Right lobe of liver (tissue), 6 donors: ENCODE data around the gene PPM1N. TPM values are rescaled to one million over a fixed set of nuclear protein-coding genes. Genes with fewer than 3 reads are reported as not detected.

Experiments
- ATAC-seq, 4 donors: fragments of 200-7000 bp; cut with Tn5 transposase; one replicate each; pipeline ENCODE4 v1.9.1; 2020; ENCODE audit warnings: mild to moderate bottlenecking in 4 of 4, moderate library complexity in 4 of 4
- DNase-seq, 3 donors: peaks; one replicate each; pipeline ENCODE4 v3.0.0-alpha.2; 2020
- H3K27ac ChIP-seq, 3 donors: fragments of 200-600 bp; one replicate each; pipeline ENCODE4 v1.8.0; 2022
- H3K27me3 ChIP-seq, 2 donors: fragments of 200-600 bp; one replicate each; pipeline ENCODE4 v1.8.0; 2022
- H3K36me3 ChIP-seq, 4 donors: fragments of 200-600 bp; sonication (generic) in 1 of 4; one replicate each; pipeline versions ENCODE4 v1.5.1 to v1.8.0; 2017 to 2022; ENCODE audit warnings: control low read depth in 1 of 4
- H3K4me1 ChIP-seq, 4 donors: fragments of 200-600 bp; sonication (generic) in 1 of 4; one replicate each; pipeline versions ENCODE4 v1.5.1 to v1.8.0; 2017 to 2022; ENCODE audit warnings: control low read depth in 1 of 4
- H3K4me3 ChIP-seq, 3 donors: fragments of 200-600 bp; one replicate each; pipeline ENCODE4 v1.8.0; 2022
- H3K9me3 ChIP-seq, 4 donors: fragments of 200-600 bp; sonication (generic) in 1 of 4; one replicate each; pipeline versions ENCODE4 v1.5.1 to v1.8.0; 2017 to 2022; ENCODE audit warnings: control low read depth in 1 of 4
- POLR2A ChIP-seq: fragments of 450-650 bp; IDR thresholded peaks from one replicate; pipeline ENCODE4 v1.6.1; 2017; ENCODE audit warnings: antibody characterized with exemption, mild to moderate bottlenecking
- WGBS: methylation state at CpG from one replicate; pipeline ENCODE4 v1.1.6; 2018; ENCODE audit warnings: low coverage, low lambda C conversion rate; ENCODE audit not compliant: insufficient coverage; ENCODE audit errors: missing lambda C conversion rate; 5-methylcytosine and 5-hydroxymethylcytosine counted together
- intact Hi-C, 2 donors: fragments of 100-400 bp; cut with DNase I; formaldehyde crosslinking; loops; one replicate each; pipeline versions ENCODE4 v1.11.2 to v1.14.1; 2022
- total RNA-seq, 6 experiments: library from RNA; depleted of rRNA in 2 of 6; stranded (reverse); fragments of >200 nt in 2 of 6; fragmentation: NEBNext Ultra II Directional in 3 of 6; extraction: Animal tissue kit (Norgen Biotek cat#: 25700) in 3 of 6; gene quantifications; one replicate each; pipeline versions ENCODE4 v1.1.0 to v1.2.4, GENCODE V29; 2016 to 2023
- TF ChIP-seq, protein P1 (sequence below), 4 donors: fragments of 200-600 bp in 3 of 4; fragments of 450-650 bp in 1 of 4; IDR thresholded peaks; one replicate each; pipeline versions ENCODE4 v1.5.1 to v1.8.0; 2016 to 2022; ENCODE audit warnings: antibody characterized with exemption in 4 of 4, mild to moderate bottlenecking in 2 of 4
- donor health status: DM: no; HTN: yes; CAD: no.
- donor health status: DM: no; HTN: no; CAD: no.
- donor health status: DM: no; HTN: no; CAD: no.
- donor health status: DM: no; HTN: yes; CAD: no.
- donor health status: DM: no; HTN: yes; CAD: no.

PPM1N gene
- total RNA-seq, 6 experiments from 2014 or later, result 0.32 to 2.0 (median 0.51) TPM; not detected in 1

DNA sequence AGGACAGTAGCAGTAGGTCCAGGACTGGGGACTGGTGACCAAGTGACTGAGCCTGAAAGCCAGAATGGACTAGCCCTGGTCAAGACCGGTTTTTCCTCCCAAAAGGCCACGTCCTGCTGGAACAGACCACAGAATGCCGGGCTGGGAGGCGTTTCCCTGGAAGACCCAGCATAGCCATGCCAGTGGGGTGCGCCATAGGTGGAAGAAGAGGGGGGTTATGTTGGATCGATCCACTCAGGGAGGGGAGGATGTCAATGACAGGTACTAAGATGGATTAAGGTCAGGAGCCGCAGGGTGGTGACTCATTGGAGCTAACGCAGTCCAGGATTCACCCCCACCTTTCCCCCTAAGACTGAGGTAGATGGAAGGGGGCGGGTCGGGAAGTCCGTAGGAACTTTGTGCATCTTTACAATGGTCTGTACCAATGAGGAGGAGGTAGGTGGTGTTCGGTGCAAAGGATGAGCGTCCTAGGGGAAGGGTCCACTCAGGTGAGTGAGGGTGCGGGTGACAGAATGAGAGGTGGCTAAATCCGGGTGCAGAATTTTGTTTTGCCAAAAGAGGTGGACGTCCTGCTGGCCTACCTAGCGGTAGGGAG lies 30.0 kb downstream of the PPM1N start:
- Histone ChIP-seq H3K9me3 (no peaks in the 10 kb centered on the region), H3K4me3 (no peak overlapping the region), H3K36me3 (peaks cover 0 to 14% (median 9%) of the 10 kb centered on the region in 4 donors), H3K4me1 (peaks cover 0 to 33% (median 0%) of the 10 kb centered on the region in 4 donors), H3K27me3 (no peaks in the 10 kb centered on the region), H3K27ac (no peak overlapping the region)
- DNase-seq (peak in 1 of 3 donors; percentile 38), ATAC-seq (peak in 2 of 4 donors; percentile 1 to 3)
- no peak for TF ChIP-seq POLR2A
- TF ChIP-seq, protein P1, sequence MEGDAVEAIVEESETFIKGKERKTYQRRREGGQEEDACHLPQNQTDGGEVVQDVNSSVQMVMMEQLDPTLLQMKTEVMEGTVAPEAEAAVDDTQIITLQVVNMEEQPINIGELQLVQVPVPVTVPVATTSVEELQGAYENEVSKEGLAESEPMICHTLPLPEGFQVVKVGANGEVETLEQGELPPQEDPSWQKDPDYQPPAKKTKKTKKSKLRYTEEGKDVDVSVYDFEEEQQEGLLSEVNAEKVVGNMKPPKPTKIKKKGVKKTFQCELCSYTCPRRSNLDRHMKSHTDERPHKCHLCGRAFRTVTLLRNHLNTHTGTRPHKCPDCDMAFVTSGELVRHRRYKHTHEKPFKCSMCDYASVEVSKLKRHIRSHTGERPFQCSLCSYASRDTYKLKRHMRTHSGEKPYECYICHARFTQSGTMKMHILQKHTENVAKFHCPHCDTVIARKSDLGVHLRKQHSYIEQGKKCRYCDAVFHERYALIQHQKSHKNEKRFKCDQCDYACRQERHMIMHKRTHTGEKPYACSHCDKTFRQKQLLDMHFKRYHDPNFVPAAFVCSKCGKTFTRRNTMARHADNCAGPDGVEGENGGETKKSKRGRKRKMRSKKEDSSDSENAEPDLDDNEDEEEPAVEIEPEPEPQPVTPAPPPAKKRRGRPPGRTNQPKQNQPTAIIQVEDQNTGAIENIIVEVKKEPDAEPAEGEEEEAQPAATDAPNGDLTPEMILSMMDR (IDR thresholded peaks at IDR 0.05), result no peak
- intact Hi-C loops, result loop anchor here (10.0 kb wide), 3 partner anchors 47 to 117 kb away; partner anchors contain the start of gene EML2 (in 1 of the 2)
- WGBS, result 51% methylated on average over 14 of the region's 17 CpGs

DNA sequence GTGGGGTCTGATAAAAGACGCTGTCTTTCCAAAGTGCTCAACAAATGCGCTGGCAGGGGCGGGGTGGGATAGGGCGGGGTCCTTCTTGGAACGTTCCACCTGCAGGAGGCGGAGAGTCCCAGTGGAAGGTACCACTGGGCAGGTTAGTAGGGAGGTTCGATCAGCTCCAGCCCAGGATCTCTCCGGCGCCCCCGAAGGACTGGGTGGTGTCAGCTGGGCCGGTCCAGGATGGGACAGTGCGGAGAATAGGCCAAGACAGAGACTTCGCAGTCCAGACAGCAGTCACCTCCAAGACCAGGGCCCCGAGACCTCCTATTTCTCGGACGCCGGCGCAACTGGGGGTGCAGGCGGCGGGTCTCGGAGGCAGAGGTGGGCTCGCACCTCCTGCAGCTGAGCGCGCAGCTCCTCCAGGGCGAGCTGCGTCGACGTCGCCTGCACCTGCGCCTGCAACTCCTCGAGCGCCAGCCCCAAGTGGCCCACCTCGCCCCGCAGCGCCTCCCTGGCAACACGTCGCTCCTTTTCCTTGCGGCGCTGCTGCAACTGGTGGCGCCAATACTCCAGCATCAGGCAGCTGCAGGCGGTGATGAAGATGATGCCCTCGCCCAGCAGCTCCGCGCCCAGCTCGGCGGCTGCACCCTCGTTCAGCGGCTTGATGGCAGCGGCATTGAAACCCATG lies 30.6 kb downstream of the PPM1N start:
- H3K4me3 ChIP-seq, result peak overlapping the region in 1 of 3 donors; percentile 31
- no peak overlapping the region for H3K27ac ChIP-seq
- 10% methylated on average over 11 of the region's 49 CpGs for WGBS
- DNase-seq, result peak in 1 of 3 donors; percentile 57
- intact Hi-C loops, result loop anchor here (10.0 kb wide), 3 partner anchors 46 to 116 kb away; partner anchors contain the start of gene EML2 (in 1 of the 2)
- H3K9me3 ChIP-seq, result no peaks in the 10 kb centered on the region
- H3K4me1 ChIP-seq, result peaks cover 0 to 29% (median 0%) of the 10 kb centered on the region in 4 donors
- peaks cover 0 to 14% (median 9%) of the 10 kb centered on the region in 4 donors for H3K36me3 ChIP-seq
- no peaks in the 10 kb centered on the region for H3K27me3 ChIP-seq
- peak; percentile 4 to 23 (median 17) for ATAC-seq
- TF ChIP-seq, protein P1 (IDR thresholded peaks at IDR 0.05), result no peak
- no peak for TF ChIP-seq POLR2A

GRCh38 chr19:45529420-45529785 lies 31.2 kb downstream of the PPM1N start:
- WGBS, result 36% methylated on average over 11 of the region's 14 CpGs
- intact Hi-C loops, result loop anchor here (10.0 kb wide), 3 partner anchors 45 to 115 kb away; partner anchors contain the start of gene EML2 (in 1 of the 2)
- no peak for ATAC-seq
- Histone ChIP-seq H3K27me3 (no peaks in the 10 kb centered on the region), H3K4me3 (no peak overlapping the region), H3K9me3 (no peaks in the 10 kb centered on the region), H3K4me1 (peaks cover 0 to 25% (median 0%) of the 10 kb centered on the region in 4 donors), H3K36me3 (peaks cover 0 to 11% (median 8%) of the 10 kb centered on the region in 4 donors), H3K27ac (no peak overlapping the region)
- TF ChIP-seq, protein P1 (IDR thresholded peaks at IDR 0.05), result no peak
- TF ChIP-seq POLR2A, result no peak
- DNase-seq, result no peak

DNA sequence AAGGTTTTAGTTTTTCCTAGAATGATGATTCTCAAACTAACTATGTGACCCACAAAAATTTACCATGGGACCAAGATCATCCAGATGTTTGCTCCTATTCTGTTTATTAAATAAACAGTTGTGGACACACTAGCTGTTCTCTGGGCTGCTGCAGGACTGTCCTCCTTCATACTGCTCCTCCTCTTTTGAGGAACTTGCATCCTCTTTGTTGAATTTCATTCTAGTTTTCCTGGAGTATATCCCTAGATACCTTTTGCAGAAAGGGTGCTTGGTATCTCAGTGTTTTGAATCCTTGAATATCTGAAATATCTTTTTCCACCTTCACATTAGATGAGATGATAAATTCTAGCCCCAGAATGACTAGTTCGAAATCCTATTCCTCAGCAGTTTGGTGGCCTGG lies 33.1 kb downstream of the PPM1N start:
- DNase-seq (no peak), ATAC-seq (no peak)
- 100% methylated on average over 1 of the region's 1 CpG for WGBS
- Histone ChIP-seq H3K9me3 (no peaks in the 10 kb centered on the region), H3K4me1 (peaks cover 0 to 10% (median 0%) of the 10 kb centered on the region in 4 donors), H3K27me3 (no peaks in the 10 kb centered on the region), H3K4me3 (no peak overlapping the region), H3K27ac (no peak overlapping the region), H3K36me3 (peaks cover 0 to 5% (median under 1%) of the 10 kb centered on the region in 4 donors)
- TF ChIP-seq, protein P1 (IDR thresholded peaks at IDR 0.05), result no peak
- TF ChIP-seq POLR2A, result no peak
- intact Hi-C loops, result no loop called here
